HG03354 (cell line): ENCODE measurements around the gene LORICRIN.
A peak's percentile ranks its signal among the peaks of the same experiment; 100 is the strongest.

Source experiments
- ATAC-seq: cut with Tn5 transposase; IDR thresholded peaks from one replicate; pipeline ENCODE4 v1.9.1; 2021; ENCODE audit warnings: mild to moderate bottlenecking; ENCODE audit not compliant: unreplicated experiment, poor library complexity, severe bottlenecking

LORICRIN gene

GRCh38 chr1:153248176-153248879, 11.2 kb upstream of the LORICRIN start:
- ATAC-seq: no peak

- ATAC-seq: no peak
Observed at GRCh38 chr1:153250166-153250565, 9.3 kb upstream of the LORICRIN start.

GRCh38 chr1:153251087-153251486, 8.4 kb upstream of the LORICRIN start:
- no peak for ATAC-seq

DNA sequence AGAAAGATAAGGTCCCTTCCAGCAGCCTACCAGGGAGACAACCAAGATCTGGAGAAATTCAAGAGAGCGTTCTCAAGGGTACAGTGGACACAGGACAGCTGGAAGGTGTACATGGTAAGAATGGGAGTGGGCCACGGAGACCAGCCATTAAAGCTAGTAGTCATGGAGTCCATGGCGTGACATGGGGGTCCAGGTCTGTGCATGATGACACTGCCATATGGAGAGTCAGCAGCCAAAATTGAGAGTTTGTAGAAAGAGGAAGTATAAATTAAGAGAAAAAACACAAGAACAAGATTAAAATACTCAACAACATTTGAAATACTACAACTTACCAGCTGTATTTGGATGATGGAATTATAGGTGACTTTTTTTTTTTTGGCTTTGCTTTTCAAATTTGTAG, 7.9 kb upstream of the LORICRIN start:
- ATAC-seq: no peak

DNA sequence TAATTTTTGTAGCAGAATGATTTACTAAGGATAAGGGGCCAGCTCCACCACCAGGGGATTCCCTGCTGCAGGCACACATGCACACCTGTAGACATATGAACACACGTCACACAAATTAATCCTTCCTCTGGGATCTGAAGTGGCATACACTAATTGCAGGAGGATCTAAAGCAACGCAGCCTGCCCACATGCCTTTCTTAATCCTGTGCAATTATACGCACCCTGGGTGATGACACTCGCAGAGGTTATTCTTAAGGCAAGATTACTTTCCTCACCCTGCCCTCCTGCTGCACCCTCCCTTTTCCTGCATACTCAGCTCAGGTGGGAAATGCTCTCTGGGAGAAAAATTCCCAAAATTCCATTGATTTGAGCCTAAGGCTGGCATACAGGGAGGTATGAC, 7.5 kb upstream of the LORICRIN start:
- no peak for ATAC-seq

DNA sequence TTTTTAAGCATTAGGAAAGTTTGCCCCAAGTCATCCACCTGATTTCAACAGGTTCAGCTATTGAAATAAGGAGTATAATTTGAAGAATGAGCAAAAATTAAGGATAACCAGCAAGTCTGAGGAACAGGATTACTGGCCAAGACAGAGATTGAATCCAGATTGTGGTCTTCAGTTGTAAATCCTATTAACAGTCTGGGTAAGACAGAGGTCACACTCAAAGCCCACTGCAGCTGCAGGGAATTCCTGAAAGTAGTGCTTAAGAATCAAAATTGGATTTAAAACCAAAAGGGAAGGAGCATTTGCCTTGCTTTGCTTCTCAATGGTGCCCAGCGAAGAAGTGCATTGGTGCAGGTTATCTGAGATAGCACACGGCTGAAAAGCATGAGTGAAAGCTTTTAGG, 6.4 kb upstream of the LORICRIN start:
- no peak for ATAC-seq

- peak; percentile 66 for ATAC-seq
Observed at GRCh38 chr1:153253693-153254092, 5.8 kb upstream of the LORICRIN start.

DNA sequence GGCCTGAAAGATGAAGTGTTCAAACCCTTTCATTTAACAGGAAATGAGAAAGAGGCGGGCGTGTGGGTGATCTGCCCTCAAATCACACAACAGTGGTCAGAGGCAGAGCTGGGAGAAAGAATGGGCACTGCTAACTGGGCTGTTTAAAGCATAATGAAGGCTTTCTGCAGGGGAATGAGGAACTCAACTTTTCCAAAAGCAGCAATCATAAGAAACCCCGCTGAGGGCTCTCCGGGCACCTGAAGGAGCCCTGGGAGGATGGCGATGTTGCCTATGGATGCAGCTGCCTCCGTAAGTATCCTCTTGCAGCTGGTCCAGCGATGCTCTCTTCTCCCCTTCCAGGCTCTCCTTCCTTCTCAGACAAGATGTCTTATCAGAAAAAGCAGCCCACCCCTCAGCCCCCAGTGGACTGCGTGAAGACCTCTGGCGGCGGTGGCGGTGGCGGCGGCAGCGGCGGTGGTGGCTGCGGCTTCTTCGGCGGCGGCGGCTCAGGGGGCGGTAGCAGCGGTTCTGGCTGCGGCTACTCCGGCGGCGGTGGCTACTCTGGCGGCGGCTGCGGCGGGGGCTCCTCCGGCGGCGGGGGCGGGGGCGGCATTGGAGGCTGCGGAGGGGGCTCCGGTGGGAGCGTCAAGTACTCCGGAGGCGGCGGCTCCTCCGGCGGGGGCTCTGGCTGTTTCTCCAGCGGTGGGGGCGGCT, 1.2 kb downstream of the LORICRIN start:
- no peak for ATAC-seq

DNA sequence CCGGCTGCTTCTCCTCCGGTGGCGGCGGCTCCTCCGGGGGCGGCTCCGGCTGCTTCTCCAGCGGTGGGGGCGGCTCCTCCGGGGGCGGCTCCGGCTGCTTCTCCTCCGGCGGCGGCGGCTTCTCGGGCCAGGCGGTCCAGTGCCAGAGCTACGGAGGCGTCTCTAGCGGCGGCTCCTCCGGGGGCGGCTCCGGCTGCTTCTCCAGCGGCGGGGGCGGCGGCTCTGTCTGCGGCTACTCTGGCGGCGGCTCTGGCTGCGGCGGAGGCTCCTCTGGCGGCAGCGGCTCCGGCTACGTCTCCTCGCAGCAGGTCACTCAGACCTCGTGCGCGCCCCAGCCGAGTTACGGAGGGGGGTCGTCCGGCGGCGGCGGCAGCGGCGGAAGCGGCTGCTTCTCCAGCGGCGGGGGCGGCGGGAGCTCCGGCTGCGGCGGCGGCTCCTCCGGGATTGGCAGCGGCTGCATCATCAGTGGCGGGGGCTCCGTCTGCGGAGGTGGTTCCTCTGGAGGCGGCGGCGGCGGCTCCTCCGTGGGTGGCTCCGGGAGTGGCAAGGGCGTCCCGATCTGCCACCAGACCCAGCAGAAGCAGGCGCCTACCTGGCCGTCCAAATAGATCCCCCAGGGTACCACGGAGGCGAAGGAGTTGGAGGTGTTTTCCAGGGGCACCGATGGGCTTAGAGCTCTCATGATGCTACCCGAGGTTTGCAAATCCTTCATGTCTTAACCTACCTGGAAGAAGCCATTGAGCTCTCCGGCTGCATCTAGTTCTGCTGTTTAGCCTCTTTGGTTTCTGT, 2.0 kb downstream of the LORICRIN start:
- no peak for ATAC-seq

- no peak for ATAC-seq
Observed at GRCh38 chr1:153262070-153262366, 2.5 kb downstream of the LORICRIN start.

GRCh38 chr1:153262462-153263157, 3.1 kb downstream of the LORICRIN start:
- no peak for ATAC-seq

GRCh38 chr1:153265457-153265856, 6.0 kb downstream of the LORICRIN start:
- ATAC-seq: no peak

DNA sequence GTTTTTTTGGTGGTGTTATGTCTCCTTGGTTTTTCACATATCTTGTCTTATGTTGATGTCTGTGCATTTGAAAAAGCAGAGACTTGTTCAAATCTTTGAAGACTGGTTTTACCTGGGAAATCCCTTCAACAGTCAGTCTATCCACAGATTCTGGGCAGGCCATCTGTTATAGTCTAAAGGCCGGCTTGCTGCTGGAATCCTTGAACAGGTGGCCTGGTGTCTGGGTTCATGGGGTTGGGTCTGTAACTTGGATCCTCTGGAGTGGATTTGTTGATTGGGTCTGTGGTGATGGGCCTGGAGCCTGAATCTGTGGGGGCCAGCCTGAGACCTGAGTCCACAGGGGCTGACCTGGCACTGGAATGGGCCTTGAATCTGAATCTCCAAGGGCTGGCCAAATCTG, 12.2 kb downstream of the LORICRIN start:
- no peak for ATAC-seq

GRCh38 chr1:153272186-153272585, 12.7 kb downstream of the LORICRIN start:
- ATAC-seq: no peak

- ATAC-seq: peak; percentile 81
Observed at GRCh38 chr1:153277852-153278251, 18.4 kb downstream of the LORICRIN start.

- ATAC-seq: no peak
Observed at GRCh38 chr1:153288634-153289275, 29.3 kb downstream of the LORICRIN start.

- ATAC-seq: no peak
Observed at GRCh38 chr1:153291514-153291913, 32.0 kb downstream of the LORICRIN start.

DNA sequence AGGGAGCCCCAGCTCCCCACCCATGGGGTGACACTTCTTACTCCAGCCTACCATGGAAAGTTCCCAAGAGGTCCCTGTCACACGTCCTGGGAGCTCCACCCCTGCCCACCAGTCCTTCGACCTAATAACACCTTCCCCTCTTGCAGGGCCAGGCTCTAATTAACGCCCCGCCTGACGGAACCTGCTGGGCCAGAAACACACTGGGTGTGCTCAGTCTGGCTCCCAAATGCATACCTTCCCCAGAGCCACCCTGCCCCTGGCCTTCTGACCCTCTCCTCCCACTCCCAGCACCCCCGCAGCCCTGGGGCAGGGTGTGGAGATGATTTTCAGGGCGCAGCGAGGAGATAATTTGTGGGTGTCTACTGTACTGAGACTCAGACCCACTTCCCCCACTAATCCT, 32.7 kb downstream of the LORICRIN start:
- no peak for ATAC-seq

- no peak for ATAC-seq
Observed at GRCh38 chr1:153292740-153293479, 33.4 kb downstream of the LORICRIN start.
